ENCODE data around the gene ABCG2. TPM values are rescaled to one million over a fixed set of nuclear protein-coding genes. Genes with fewer than 3 reads are reported as not detected.
A peak's percentile ranks its signal among the peaks of the same experiment; 100 is the strongest.

The ABCG2 gene
- total and polyA plus RNA-seq, 12 donors: 0.22 to 10.5 (median 3.6) TPM

DNA sequence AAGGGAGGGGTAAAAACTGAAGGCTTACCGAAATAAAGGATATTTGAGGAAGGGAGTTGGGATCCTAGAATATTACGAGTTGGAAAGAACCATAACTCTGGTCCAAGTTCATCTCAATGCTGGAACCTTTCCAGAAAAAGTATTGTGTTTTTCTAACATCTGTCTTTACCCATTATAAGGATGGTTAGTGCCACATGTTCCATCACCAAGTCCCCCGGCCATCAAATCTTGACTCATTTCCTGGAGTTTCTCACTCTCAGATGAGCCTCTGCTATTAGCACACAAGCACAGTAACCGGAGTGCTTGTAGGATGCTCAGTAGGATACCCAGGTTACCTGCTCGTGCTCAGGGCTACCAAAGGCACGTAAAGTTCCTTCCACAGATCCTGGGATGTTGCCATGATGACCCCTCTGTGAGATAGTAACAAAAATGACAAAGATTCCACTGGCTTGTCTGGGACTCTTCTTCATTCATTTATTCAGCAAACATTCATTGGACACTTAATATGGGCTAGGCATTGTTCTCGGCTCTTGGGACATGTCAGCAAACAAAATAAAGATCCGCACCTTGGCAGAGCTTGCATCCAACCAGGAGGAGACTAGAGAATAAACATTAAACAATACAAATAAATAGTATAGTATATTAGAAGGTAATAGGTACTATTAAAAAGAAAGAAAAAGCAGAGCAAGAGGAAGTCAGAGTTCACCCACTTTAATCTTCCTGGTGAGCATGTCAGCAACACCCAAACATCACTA is 114.7 kb downstream of the ABCG2 start:
- H3K4me3 ChIP-seq: no peak overlapping the region
- H3K9me3 ChIP-seq: no peaks in the 10 kb centered on the region
- TF ChIP-seq, protein P1, sequence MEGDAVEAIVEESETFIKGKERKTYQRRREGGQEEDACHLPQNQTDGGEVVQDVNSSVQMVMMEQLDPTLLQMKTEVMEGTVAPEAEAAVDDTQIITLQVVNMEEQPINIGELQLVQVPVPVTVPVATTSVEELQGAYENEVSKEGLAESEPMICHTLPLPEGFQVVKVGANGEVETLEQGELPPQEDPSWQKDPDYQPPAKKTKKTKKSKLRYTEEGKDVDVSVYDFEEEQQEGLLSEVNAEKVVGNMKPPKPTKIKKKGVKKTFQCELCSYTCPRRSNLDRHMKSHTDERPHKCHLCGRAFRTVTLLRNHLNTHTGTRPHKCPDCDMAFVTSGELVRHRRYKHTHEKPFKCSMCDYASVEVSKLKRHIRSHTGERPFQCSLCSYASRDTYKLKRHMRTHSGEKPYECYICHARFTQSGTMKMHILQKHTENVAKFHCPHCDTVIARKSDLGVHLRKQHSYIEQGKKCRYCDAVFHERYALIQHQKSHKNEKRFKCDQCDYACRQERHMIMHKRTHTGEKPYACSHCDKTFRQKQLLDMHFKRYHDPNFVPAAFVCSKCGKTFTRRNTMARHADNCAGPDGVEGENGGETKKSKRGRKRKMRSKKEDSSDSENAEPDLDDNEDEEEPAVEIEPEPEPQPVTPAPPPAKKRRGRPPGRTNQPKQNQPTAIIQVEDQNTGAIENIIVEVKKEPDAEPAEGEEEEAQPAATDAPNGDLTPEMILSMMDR (IDR thresholded peaks at IDR 0.05): no peak
- ATAC-seq: no peak
- peaks cover 0 to 32% (median 15%) of the 10 kb centered on the region in 9 donors for H3K4me1 ChIP-seq
- H3K27ac ChIP-seq: peak overlapping the region in 1 of 10 donors; percentile 29
- WGBS, 2 donors: 81 to 86% methylated on average over 8 of the region's 8 CpGs
- peaks cover 0 to 100% (median 50%) of the 10 kb centered on the region in 9 donors for H3K36me3 ChIP-seq
- DNase-seq: no peak
- intact Hi-C loops (cut with DNase I): loop anchor here in 1 of 10 donors (10.0 kb wide), 1 partner anchor 481 kb away; the partner anchor contains the start of gene PYURF
- H3K27me3 ChIP-seq: no peaks in the 10 kb centered on the region

DNA sequence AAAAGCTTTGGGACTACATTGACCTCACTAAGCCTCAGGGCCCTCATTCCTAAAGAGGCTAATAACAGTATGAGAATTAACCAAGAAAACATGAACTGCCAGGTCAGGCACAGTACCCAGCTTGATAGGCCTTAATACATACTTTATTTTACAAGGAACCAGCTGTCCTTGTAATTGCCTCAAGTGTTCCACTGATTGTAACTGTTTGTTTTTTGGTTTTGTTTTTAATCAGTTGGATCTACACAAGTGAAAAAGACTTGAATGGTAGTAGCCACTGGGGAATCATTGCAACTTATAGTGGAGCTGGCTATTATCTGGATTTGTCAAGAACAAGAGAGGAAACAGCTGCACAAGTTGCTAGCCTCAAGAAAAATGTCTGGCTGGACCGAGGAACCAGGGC is 115.4 kb downstream of the ABCG2 start:
- TF ChIP-seq, protein P1 (IDR thresholded peaks at IDR 0.05): no peak
- DNase-seq (no peak), ATAC-seq (peak in 2 of 8 donors; percentile 37 to 42)
- no peak overlapping the region for H3K4me3 ChIP-seq
- intact Hi-C loops (cut with DNase I): loop anchor here in 1 of 10 donors (10.0 kb wide), 1 partner anchor 482 kb away; the partner anchor contains the start of gene PYURF
- no peaks in the 10 kb centered on the region for H3K9me3 ChIP-seq
- peaks cover 0 to 100% (median 51%) of the 10 kb centered on the region in 9 donors for H3K36me3 ChIP-seq
- peak overlapping the region in 1 of 10 donors; percentile 29 for H3K27ac ChIP-seq
- no peaks in the 10 kb centered on the region for H3K27me3 ChIP-seq
- H3K4me1 ChIP-seq: peaks cover 0 to 32% (median 15%) of the 10 kb centered on the region in 9 donors
- WGBS, 2 donors: 42 to 45% methylated on average over 1 of the region's 1 CpG

DNA sequence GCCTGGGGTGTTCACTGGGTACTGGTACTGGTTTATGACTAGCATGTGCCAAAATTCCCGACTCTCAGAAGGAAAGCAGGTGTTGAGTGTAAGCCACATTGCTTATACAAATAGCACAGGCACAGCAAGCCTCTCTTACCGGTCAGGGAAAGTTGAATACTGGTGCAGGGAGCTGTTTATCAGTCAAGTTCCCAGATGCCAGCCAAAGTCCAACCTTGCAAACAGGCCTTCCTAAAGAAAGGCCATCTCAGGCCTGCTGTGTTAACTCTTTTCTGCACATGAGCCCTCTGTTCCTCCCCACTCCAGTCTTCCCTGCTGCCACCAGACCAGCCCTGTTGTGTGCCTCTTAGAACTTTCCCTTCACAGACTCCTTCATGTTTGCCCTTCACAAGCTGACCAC is 116.8 kb downstream of the ABCG2 start:
- H3K27ac ChIP-seq: peak overlapping the region in 2 of 10 donors; percentile 18 to 22

DNA sequence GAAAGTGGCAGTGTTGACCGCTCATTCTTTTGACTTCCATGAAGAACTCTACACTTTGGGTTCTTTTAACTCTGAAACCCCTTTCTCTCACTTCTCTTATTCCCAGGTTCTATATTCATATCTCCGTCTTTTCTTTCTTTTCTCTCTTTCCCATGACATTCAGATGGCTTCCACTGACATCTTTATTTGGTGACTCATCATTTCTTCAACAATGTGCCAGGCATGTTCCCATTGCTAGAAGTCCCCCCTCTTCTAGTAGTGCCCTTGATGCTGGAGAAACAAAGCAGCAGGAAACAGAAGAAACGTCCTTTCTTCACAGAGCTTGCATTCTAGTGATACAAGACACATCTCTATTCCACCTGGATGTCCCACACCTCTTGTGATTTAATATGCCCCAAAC is 117.7 kb downstream of the ABCG2 start:
- H3K4me3 ChIP-seq: no peak overlapping the region
- 84 to 88% methylated on average over 3 of the region's 3 CpGs for WGBS, 2 donors
- no peak overlapping the region for H3K27ac ChIP-seq
- H3K36me3 ChIP-seq: peaks cover 0 to 100% (median 58%) of the 10 kb centered on the region in 9 donors
- no peaks in the 10 kb centered on the region for H3K27me3 ChIP-seq
- TF ChIP-seq, protein P1 (IDR thresholded peaks at IDR 0.05): no peak
- peaks cover 0 to 32% (median 15%) of the 10 kb centered on the region in 9 donors for H3K4me1 ChIP-seq
- ATAC-seq: no peak
- intact Hi-C loops (cut with DNase I): loop anchor here in 1 of 10 donors (10.0 kb wide), 1 partner anchor 484 kb away; the partner anchor contains the start of gene PYURF
- DNase-seq: no peak
- H3K9me3 ChIP-seq: no peaks in the 10 kb centered on the region

More for the DNA sequence above, 116.8 kb downstream of the ABCG2 start:
- DNase-seq: peak in 1 of 2 donors; percentile 10
- H3K36me3 ChIP-seq: peaks cover 0 to 100% (median 55%) of the 10 kb centered on the region in 9 donors
- peaks cover 0 to 32% (median 15%) of the 10 kb centered on the region in 9 donors for H3K4me1 ChIP-seq
- no peaks in the 10 kb centered on the region for H3K9me3 ChIP-seq
- ATAC-seq: peak in 5 of 8 donors; percentile 33 to 70 (median 57)
- 33 to 66% methylated on average over 2 of the region's 2 CpGs for WGBS, 2 donors
- no peak overlapping the region for H3K4me3 ChIP-seq
- no peaks in the 10 kb centered on the region for H3K27me3 ChIP-seq
- TF ChIP-seq, protein P1 (IDR thresholded peaks at IDR 0.05): no peak
- intact Hi-C loops (cut with DNase I): loop anchor here in 1 of 10 donors (10.0 kb wide), 1 partner anchor 483 kb away; the partner anchor contains the start of gene PYURF

Other genes with a start within 250 kb of the ABCG2 start
- gene SPP1, start 182.9 kb downstream of the ABCG2 start, total RNA-seq: 100 to 1,000 TPM in 1 of 10 donors, 10 to 100 TPM in 3, 1 to 10 TPM in 6; 1.2 to 246 (median 7.0) TPM
- gene SPP1, start 182.9 kb downstream of the ABCG2 start, polyA plus RNA-seq: 10 to 100 TPM in 1 of 2 donors, 1 to 10 TPM in 1; 2.2 to 41.1 TPM
- gene PKD2, start 151.0 kb downstream of the ABCG2 start, total RNA-seq: 10 to 100 TPM; 11.3 to 21.5 (median 14.5) TPM
- gene PKD2, start 151.0 kb downstream of the ABCG2 start, polyA plus RNA-seq: 10 to 100 TPM in 1 of 2 donors, 1 to 10 TPM in 1; 6.5 to 11.8 TPM
- gene PPM1K, start 125.9 kb upstream of the ABCG2 start, total RNA-seq: 100 to 1,000 TPM; 160 to 357 (median 282) TPM
- 10 to 100 TPM; 47.4 to 58.5 TPM for gene PPM1K, start 125.9 kb upstream of the ABCG2 start, polyA plus RNA-seq
- gene HERC6, start 220.2 kb upstream of the ABCG2 start, total RNA-seq: 10 to 100 TPM in 9 of 10 donors, 1 to 10 TPM in 1; 8.9 to 20.0 (median 15.8) TPM
- gene HERC6, start 220.2 kb upstream of the ABCG2 start, polyA plus RNA-seq: 1 to 10 TPM; 1.8 to 6.5 TPM